Activated T-cell treated with anti-CD3 and anti-CD28 coated beads, Interleukin-2, amount 50 U/mL, for 48 hours (primary cell): ENCODE data around the gene SLC29A3.
A peak's percentile ranks its signal among the peaks of the same experiment; 100 is the strongest.

Experiments
- DNase-seq, 2 experiments: peaks; one replicate each; pipeline ENCODE4 v3.0.0-alpha.2; 2020

SLC29A3 gene

DNA sequence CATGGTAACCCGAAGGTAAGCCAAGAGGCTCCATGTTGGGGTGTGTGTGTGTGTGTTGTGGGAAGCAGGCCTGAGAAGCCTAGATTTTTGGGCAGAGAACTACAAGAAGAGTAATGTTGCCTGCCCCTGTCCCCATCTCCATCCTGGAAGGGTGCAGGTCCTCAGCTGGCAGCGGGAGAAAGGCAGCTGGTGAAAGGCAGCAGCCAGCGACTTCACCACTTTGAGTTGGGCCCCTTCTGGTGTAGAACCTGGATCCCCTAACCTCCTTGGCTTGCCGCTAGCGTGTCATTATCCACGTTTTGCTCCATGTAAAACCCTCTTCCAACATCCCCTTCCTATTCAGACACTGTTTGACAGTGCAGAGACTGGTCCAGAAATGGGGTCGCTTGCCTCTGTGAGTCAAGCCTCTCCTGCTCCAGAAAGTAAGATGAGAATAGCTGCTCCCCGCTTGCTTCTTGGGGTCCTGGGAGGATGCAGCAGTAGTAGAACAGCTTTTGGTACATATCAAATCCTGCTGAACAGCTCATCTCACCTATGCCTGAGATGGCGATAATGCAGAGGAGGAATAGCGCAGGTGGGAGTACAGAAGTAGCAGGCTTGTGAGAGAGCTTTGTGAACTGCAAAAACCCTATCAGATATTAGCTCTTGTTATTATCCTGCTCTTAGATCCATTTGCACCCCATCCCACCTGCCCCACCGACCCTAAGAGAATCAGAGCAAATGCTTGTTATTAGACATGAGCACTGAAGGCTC, 55.6 kb downstream of the SLC29A3 start:
- DNase-seq = no peak

- DNase-seq = no peak
Observed at GRCh38 chr10:71375952-71376351, 56.9 kb downstream of the SLC29A3 start.

GRCh38 chr10:71378336-71379117, 59.5 kb downstream of the SLC29A3 start:
- no peak for DNase-seq

DNA sequence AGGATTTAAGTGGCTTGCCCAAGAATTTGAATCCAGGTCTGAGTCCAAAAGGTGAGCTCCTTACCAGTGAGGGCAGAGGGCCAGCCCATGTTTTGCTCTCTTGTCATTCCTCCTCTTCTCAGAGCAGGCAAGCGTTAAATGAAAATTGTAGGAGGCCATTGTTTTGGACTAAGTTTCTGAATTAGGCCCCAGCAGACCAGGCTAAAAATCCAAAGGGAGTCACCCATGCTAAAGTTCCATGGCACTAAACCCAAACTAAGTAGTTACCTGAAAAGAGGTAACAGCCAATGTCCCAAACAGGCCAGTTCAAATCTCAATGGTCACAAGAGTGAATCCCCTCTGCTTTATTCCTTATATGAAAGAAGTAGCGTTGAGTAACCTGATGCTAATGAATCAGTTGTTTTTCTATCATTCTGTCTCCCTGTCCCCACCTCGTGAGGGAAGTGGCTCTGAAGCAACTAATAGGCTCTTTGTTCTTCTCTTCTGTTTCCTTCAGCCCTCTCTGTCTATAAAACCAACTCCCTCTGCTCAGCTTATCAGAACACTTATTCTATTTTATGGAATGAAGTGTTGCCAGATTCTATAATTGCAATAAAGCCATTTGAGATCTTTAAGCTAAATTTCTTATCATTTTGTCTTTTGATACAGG, 60.2 kb downstream of the SLC29A3 start:
- no peak for DNase-seq

- no peak for DNase-seq
Observed at GRCh38 chr10:71380841-71381240, 61.8 kb downstream of the SLC29A3 start.

DNA sequence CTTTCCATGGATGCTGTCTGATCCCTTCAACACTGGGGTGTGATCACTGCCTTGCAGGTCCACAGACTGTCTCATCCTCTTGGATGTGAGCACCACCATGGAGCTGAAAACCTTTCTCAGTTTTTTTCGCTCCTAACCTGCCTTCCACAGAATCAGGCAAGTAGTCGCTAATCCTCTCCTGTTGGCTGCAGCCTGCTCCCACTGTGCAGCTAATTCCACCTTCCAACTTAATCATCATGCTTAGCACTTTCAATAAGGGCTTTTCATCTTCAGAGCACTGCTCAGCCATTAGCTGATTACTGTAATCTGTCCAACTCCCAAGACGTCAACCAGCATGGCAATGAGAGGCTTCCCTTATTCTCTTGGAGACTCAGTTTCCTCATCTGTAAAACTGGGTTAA, 62.6 kb downstream of the SLC29A3 start:
- DNase-seq = no peak

- DNase-seq = no peak
Observed at GRCh38 chr10:71382028-71382427, 63.0 kb downstream of the SLC29A3 start.

DNA sequence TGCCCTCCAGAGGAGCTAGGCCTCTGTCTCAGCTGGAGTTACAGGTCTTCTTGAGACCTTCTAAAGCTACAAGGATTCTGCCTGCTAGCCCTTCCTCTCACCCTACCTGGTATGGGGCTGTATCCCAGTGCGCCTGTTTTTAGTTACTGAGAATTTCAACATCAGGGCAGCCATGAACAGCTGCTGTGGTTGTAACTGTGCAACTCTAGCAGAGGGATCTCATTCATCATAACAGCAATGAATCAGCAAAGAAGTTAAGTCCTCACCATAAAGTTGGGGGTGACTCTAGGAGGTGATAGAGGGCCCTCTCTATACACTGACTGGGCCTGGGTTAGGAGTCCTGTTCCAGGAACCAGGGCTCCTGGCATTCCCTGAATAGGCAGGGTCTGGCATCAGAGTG, 63.7 kb downstream of the SLC29A3 start:
- DNase-seq = no peak

- peak; percentile 83 to 87 for DNase-seq
Observed at GRCh38 chr10:71383972-71384687, 65.1 kb downstream of the SLC29A3 start.

DNA sequence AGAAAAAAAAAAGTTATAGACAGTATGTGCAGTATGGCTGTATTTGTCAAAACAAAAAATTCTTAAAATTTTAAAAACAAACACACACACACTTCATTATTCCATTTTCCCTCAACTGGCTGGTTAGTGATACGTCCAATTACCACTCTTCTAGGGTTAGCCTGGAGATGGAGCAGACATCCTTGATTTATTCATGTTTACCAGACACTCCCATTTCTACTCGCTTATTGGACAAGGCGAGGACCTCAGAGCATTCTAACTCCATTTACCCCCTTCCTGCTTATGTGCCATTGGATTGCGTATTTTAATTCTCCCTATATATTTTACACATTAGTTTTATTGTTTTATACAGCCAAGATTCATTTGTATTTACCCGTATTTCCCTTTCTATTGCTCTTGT, 69.1 kb downstream of the SLC29A3 start:
- no peak for DNase-seq

- no peak for DNase-seq
Observed at GRCh38 chr10:71388583-71389310, 69.7 kb downstream of the SLC29A3 start.

DNA sequence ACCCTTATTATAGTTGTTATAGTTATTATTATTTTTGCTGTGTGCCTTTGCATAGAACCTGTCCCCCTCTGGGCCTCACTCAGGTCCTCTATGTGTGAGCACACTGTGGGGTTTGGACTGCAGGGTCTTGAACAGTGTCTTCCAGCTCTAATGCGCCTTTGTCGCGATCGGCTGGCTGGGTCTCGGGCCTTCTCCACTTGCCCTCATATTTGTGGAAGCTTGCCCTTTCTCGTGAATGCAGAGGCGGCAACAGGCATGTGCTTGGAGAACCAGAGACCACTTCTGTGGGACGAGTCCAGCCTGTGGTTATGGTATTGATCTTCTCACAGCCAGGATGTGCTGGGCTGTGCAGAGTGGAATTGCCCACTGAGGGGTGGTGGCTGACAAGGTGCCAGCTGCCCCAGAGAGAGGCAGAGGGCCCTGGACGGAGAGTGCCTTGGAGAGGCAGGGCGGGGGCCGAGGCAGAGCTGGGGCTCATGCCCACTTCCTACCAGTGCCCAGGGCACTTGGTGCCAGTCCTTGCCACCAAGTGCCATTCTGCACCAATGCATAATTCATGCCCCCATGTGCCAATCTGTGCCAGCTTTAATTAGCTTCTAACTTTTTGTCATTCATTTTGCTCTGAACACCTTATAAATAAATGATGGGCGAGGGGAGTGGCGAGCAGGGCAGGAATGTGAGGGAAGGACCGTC, 70.9 kb downstream of the SLC29A3 start:
- DNase-seq = no peak

GRCh38 chr10:71390461-71390835, 71.4 kb downstream of the SLC29A3 start:
- no peak for DNase-seq

DNA sequence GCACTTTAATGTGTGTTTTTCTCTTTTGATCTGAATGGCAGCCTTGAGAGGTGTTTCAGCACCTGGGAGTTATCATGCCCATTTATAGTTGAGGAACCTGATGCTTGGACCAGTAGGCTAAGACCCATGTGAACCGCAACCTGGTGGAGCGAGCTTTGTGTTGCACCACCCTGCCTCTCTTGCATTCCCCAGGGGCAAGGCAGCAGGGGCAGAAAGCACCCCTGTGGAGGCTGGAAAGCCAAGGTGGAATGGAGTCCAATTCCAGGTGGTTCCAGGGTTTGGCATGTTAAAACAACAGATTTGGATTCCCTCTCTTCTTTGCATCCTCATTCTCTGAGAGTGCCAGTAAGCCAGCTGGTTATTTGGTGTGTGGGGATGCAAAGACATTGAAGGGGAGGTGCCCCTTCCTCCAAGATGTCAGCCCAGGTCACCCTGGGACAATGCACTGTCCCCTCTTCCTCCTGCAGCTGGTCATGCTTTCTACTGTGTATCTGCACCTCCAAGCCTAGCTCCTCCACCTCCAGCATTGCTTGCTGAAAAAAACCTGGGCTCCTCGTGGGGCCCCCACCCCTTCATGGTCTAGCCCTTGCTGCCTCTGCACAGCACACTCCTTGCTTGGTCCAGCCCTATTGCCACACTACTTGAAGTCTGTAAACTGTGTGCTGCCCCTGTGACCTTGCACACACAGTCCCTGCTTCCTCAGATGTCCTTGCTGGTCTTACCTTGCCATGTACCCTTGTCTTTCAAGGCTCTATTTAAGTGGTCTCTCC, 72.0 kb downstream of the SLC29A3 start:
- DNase-seq = no peak

DNA sequence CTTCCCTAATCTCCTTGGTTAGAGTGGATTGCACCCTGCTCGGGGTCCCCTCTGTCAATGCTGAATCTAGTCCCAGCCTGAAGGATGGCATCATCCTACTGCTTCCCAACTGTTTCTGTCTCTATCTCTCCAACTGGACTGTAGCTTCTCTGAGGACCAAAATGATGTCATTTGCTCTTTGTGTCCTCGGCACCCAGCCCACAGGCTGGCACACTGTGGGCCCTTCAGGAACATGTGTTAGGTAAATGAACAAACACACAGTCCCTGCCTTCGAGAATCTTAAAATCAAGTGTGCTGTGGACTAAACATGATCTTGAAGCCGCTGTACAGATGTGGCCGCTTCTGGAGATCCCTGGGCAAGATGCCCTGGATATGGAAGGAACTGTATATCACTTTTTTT, 72.6 kb downstream of the SLC29A3 start:
- DNase-seq = no peak

GRCh38 chr10:71392292-71392691, 73.2 kb downstream of the SLC29A3 start:
- DNase-seq = peak in 1 of 2 experiments; percentile 5

GRCh38 chr10:71392791-71393781, 74.0 kb downstream of the SLC29A3 start:
- DNase-seq = peak in 1 of 2 experiments; percentile 5

DNA sequence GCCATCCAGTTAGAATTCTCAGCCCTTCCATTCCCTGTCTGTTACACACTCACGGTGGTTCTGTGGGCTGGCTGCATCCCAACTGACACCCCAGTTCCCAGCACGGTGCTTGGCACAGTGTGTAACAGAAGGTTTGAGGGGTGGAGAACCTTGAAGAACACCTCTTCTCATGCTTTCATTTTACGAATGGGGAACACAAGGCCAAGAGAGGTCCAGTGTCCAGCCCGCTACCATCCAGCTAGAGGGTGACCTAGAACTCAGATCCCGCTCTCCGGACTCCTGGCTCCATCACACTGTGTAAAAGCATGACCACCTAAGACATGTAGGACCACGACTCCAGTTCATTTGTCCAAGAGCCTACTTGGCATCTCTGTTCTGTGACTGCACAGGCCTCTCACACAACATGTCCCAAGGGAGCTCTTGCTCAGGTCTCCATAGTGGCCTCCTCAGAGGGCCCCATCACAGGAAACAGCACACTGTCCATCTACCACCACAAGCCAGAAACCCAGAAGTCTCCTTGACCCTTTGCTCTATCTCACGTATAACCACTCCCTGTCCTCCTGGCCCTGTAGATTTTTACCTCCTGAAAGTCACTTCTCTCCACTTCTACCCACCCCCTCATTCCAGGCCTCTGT, 74.9 kb downstream of the SLC29A3 start:
- no peak for DNase-seq

- DNase-seq = peak in 1 of 2 experiments; percentile 11
Observed at GRCh38 chr10:71394926-71395562, 76.0 kb downstream of the SLC29A3 start.
